Muscle of arm (tissue), 12 donors: ENCODE measurements around the gene MAN2B1. TPM values are rescaled to one million over a fixed set of nuclear protein-coding genes. Genes with fewer than 3 reads are reported as not detected.
"Not testable (repeated sequence)": the region's sequence is repeated elsewhere in the genome, so short reads cannot be mapped to it uniquely, and the experiment has no call there.

Experiments used
- DNase-seq: peaks from one replicate; pipeline ENCODE4 v3.0.0-alpha.2; 2013
- polyA plus RNA-seq, 12 donors: library from polyadenylated mRNA; unstranded; fragments of 120-200 nt; gene quantifications; one replicate each; pipeline ENCODE4 v1.2.1, GENCODE V29; 2013; ENCODE audit not compliant: insufficient read length in 12 of 12

The MAN2B1 gene
- polyA plus RNA-seq, 12 donors = 21.6 to 53.9 (median 26.4) TPM; not detected in 1

- DNase-seq = no peak
Measured at GRCh38 chr19:12664406-12665280, 1.9 kb downstream of the MAN2B1 start.

- DNase-seq = no peak
Measured at GRCh38 chr19:12660980-12661379, 5.6 kb downstream of the MAN2B1 start.

GRCh38 chr19:12657966-12658365, 8.6 kb downstream of the MAN2B1 start:
- no peak for DNase-seq

GRCh38 chr19:12656899-12657571, 9.5 kb downstream of the MAN2B1 start:
- no peak for DNase-seq

- no peak for DNase-seq
Measured at GRCh38 chr19:12655546-12655945, 11.0 kb downstream of the MAN2B1 start.

GRCh38 chr19:12652219-12652618, 14.3 kb downstream of the MAN2B1 start:
- DNase-seq = no peak

GRCh38 chr19:12649941-12650340, 16.6 kb downstream of the MAN2B1 start:
- DNase-seq = no peak

GRCh38 chr19:12648088-12648487, 18.5 kb downstream of the MAN2B1 start:
- no peak for DNase-seq

- DNase-seq = no peak
Measured at GRCh38 chr19:12647490-12648071, 19.0 kb downstream of the MAN2B1 start.

- DNase-seq = no peak
Measured at GRCh38 chr19:12647047-12647446, 19.5 kb downstream of the MAN2B1 start.

- DNase-seq = no peak
Measured at GRCh38 chr19:12646551-12646950, 20.0 kb downstream of the MAN2B1 start.

GRCh38 chr19:12643716-12644115, 22.8 kb downstream of the MAN2B1 start:
- not testable (repeated sequence) for DNase-seq

- DNase-seq = no peak
Measured at GRCh38 chr19:12642506-12642905, 24.0 kb downstream of the MAN2B1 start.

- no peak for DNase-seq
Measured at GRCh38 chr19:12641456-12641855, 25.1 kb downstream of the MAN2B1 start.

- peak; percentile 62 for DNase-seq
Measured at GRCh38 chr19:12639901-12640613, 26.5 kb downstream of the MAN2B1 start.

- DNase-seq = no peak
Measured at GRCh38 chr19:12638611-12639182, 27.8 kb downstream of the MAN2B1 start.

GRCh38 chr19:12636631-12637030, 29.9 kb downstream of the MAN2B1 start:
- no peak for DNase-seq

- no peak for DNase-seq
Measured at GRCh38 chr19:12629215-12629614, 37.3 kb downstream of the MAN2B1 start.

- no peak for DNase-seq
Measured at GRCh38 chr19:12628040-12629022, 38.2 kb downstream of the MAN2B1 start.

- DNase-seq = no peak
Measured at GRCh38 chr19:12626958-12627357, 39.6 kb downstream of the MAN2B1 start.
